Measurements from ENCODE around the gene HIVEP2. TPM values are rescaled to one million over a fixed set of nuclear protein-coding genes. Genes with fewer than 3 reads are reported as not detected.

Gene HIVEP2
- total RNA-seq, 1 donor from 2014 or later = 11.8 TPM

DNA sequence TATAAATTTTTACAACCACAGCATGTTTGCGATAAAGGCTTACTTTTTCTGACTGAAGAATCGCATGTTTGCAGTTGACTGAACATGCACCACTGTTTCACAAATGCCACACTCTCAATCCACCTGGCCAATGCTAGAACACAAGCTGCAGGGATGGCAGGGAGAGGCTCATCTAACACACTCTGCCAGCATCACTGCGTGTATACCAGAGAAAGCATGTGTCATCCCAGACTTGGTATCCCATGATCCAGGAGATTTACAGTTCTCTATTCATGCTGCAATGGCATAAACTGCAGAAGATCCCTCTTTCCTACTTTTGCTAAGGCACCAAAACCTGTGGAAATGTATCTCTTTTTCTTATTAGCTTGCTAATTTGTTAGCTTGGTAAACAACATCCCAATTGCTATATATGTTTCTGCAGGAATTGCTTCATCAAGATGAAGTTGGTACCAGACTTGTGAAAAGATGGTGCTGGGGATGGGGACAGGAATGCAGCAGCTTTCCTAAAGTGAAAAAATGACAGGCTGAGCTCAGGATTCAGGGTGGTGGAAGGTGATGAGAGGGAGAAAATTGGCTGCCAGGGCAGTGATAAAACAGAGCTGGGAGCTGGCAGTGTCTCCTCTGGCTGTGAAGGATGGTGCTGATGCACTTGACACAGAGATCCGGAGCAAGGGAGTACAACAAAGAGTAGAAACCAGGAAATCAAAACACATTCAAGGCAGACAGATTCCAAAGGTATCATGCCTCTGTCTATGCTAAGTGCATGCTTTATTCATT lies 186.9 kb downstream of the HIVEP2 start:
- no peaks in the 10 kb centered on the region for H3K9me3 Mint-ChIP-seq (ENCODE audit: low read depth)
- H3K4me3 Mint-ChIP-seq (ENCODE audit: low read depth) = no peak overlapping the region
- H3K4me1 Mint-ChIP-seq (ENCODE audit: low read depth) = peaks cover 1% of the 10 kb centered on the region
- TF ChIP-seq, protein P1, sequence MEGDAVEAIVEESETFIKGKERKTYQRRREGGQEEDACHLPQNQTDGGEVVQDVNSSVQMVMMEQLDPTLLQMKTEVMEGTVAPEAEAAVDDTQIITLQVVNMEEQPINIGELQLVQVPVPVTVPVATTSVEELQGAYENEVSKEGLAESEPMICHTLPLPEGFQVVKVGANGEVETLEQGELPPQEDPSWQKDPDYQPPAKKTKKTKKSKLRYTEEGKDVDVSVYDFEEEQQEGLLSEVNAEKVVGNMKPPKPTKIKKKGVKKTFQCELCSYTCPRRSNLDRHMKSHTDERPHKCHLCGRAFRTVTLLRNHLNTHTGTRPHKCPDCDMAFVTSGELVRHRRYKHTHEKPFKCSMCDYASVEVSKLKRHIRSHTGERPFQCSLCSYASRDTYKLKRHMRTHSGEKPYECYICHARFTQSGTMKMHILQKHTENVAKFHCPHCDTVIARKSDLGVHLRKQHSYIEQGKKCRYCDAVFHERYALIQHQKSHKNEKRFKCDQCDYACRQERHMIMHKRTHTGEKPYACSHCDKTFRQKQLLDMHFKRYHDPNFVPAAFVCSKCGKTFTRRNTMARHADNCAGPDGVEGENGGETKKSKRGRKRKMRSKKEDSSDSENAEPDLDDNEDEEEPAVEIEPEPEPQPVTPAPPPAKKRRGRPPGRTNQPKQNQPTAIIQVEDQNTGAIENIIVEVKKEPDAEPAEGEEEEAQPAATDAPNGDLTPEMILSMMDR (IDR thresholded peaks at IDR 0.05; ENCODE audit: unreplicated experiment) = no peak
- peaks cover 15% of the 10 kb centered on the region for H3K36me3 Mint-ChIP-seq (ENCODE audit: insufficient read depth)
- no peak overlapping the region for H3K27ac Mint-ChIP-seq
- H3K27me3 Mint-ChIP-seq = no peaks in the 10 kb centered on the region
- DNase-seq (ENCODE audit: low spot score, unreplicated experiment) = no peak

DNA sequence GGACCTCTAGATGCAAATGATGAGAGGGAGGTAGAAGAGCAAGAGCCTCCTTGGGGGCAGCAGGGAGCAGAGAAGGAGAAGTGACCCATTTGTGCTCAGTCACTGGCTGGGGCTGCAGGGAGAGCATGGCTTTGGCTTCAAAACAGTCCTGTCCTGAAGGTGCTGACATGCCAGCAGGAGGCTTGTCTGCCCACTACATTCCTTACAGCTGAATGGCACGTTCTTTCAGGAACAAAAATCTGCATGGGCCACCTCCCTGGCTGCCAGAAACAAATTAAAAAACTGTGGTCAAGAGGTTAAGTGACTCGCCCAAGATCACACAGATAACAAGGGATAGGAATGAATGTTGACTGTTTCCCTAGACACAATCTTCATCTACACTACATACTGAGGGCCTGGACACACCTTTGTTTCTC lies 188.8 kb downstream of the HIVEP2 start:
- Mint-ChIP-seq H3K4me3 (ENCODE audit: low read depth) (no peak overlapping the region), H3K36me3 (ENCODE audit: insufficient read depth) (peaks cover 15% of the 10 kb centered on the region), H3K27ac (no peak overlapping the region), H3K4me1 (ENCODE audit: low read depth) (peaks cover 1% of the 10 kb centered on the region), H3K27me3 (no peaks in the 10 kb centered on the region), H3K9me3 (ENCODE audit: low read depth) (no peaks in the 10 kb centered on the region)
- TF ChIP-seq, protein P1 (IDR thresholded peaks at IDR 0.05; ENCODE audit: unreplicated experiment) = no peak
- DNase-seq (ENCODE audit: low spot score, unreplicated experiment) = no peak

DNA sequence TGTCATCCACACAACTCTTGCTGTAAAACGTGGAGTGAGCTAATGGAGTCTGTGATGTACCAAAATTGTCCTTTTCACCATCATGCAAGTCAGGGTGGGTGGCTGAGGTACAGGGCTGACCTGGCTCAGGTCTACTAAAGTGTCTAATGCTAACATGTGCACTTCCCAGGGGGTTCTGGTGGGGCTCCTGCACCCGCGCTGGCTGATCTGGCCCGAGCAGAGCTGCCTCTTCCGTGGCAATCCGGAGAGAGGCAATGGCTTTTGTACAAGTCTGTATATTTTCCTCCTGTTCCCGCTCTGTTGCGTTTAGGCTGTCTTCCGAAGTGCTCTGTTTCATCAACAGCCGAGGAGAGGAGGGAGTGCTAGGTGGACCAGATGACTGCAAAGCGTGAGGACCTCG lies 191.8 kb downstream of the HIVEP2 start:
- Mint-ChIP-seq H3K27ac (no peak overlapping the region), H3K36me3 (ENCODE audit: insufficient read depth) (peaks cover 7% of the 10 kb centered on the region), H3K4me1 (ENCODE audit: low read depth) (peaks cover 1% of the 10 kb centered on the region), H3K9me3 (ENCODE audit: low read depth) (no peaks in the 10 kb centered on the region), H3K27me3 (peaks cover 3% of the 10 kb centered on the region), H3K4me3 (ENCODE audit: low read depth) (no peak overlapping the region)
- TF ChIP-seq, protein P1 (IDR thresholded peaks at IDR 0.05; ENCODE audit: unreplicated experiment) = no peak
- DNase-seq (ENCODE audit: low spot score, unreplicated experiment) = no peak

DNA sequence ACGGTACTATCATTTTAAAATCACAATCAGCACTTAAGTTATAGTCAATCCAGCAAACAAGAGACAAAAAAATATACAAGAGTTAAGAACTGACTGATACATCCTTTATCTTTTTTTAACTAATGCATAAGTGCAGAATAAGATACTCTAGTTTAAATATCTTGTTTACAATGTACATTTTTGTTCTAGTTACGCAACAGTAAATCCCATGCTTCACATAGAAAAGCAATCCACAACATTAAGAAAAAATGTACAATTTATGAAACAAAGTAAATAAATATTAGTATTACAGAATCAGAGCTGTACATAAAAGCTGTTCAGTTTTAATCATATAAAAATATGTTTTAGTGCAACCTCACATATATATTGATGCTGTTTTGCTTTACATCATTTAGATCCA lies 192.6 kb downstream of the HIVEP2 start:
- peaks cover 3% of the 10 kb centered on the region for H3K27me3 Mint-ChIP-seq
- no peak overlapping the region for H3K4me3 Mint-ChIP-seq (ENCODE audit: low read depth)
- peaks cover 6% of the 10 kb centered on the region for H3K36me3 Mint-ChIP-seq (ENCODE audit: insufficient read depth)
- TF ChIP-seq, protein P1 (IDR thresholded peaks at IDR 0.05; ENCODE audit: unreplicated experiment) = no peak
- no peak for DNase-seq (ENCODE audit: low spot score, unreplicated experiment)
- no peaks in the 10 kb centered on the region for H3K9me3 Mint-ChIP-seq (ENCODE audit: low read depth)
- no peak overlapping the region for H3K27ac Mint-ChIP-seq
- peaks cover 1% of the 10 kb centered on the region for H3K4me1 Mint-ChIP-seq (ENCODE audit: low read depth)

DNA sequence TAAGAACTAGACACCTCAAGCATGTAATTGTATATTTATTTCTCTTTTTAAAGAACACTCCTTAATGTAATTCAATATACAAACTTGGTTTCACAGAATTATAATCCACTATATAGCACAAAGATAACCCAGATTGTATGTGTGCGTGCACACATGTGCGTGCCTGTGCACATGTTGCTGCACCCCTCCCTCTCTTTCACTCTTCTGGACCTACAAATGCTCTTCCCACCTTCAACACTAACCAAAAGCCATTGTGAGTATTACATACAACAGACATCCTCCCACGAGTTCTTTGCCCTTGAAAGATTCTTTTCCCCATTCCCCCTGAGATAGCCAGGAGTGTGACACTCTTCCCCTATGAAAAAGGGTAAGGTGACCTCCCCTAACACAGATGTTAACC lies 193.5 kb downstream of the HIVEP2 start:
- DNase-seq (ENCODE audit: low spot score, unreplicated experiment) = no peak
- H3K4me1 Mint-ChIP-seq (ENCODE audit: low read depth) = peaks cover 1% of the 10 kb centered on the region
- H3K4me3 Mint-ChIP-seq (ENCODE audit: low read depth) = no peak overlapping the region
- TF ChIP-seq, protein P1 (IDR thresholded peaks at IDR 0.05; ENCODE audit: unreplicated experiment) = no peak
- H3K36me3 Mint-ChIP-seq (ENCODE audit: insufficient read depth) = peaks cover 6% of the 10 kb centered on the region
- H3K27me3 Mint-ChIP-seq = peaks cover 3% of the 10 kb centered on the region
- no peak overlapping the region for H3K27ac Mint-ChIP-seq
- no peaks in the 10 kb centered on the region for H3K9me3 Mint-ChIP-seq (ENCODE audit: low read depth)

Measured in progenitor cell of endocrine pancreas (in vitro differentiated cells).